ENCODE measurements around the gene LRRC15. TPM values are rescaled to one million over a fixed set of nuclear protein-coding genes. Genes with fewer than 3 reads are reported as not detected.

Gene LRRC15
- total RNA-seq, 2 donors from 2014 or later = not detected

GRCh38 chr3:194305356-194306108 lies 64.0 kb downstream of the LRRC15 start:
- H3K27me3 Mint-ChIP-seq = no peaks in the 10 kb centered on the region
- no peaks in the 10 kb centered on the region for H3K36me3 Mint-ChIP-seq (ENCODE audit: low read depth)
- ATAC-seq (replicated peaks) = no peak
- H3K4me1 Mint-ChIP-seq = peaks cover 22% of the 10 kb centered on the region
- peak overlapping the region; percentile 76 for H3K4me3 Mint-ChIP-seq
- H3K9me3 Mint-ChIP-seq = no peaks in the 10 kb centered on the region
- H3K27ac Mint-ChIP-seq = no peak overlapping the region

Other genes starting within 250 kb of the LRRC15 start
- gene HES1, start 233.6 kb downstream of the LRRC15 start, total RNA-seq = 1 to 10 TPM in 1 of 2 donors, under 1 TPM in 1; 0.58 to 4.0 TPM
- not detected for gene CPN2, start 18.4 kb downstream of the LRRC15 start, total RNA-seq
- 1 to 10 TPM; 1.4 TPM for gene GP5, start 29.5 kb upstream of the LRRC15 start, total RNA-seq
- 100 to 1,000 TPM; 121 to 126 TPM for gene ATP13A3, start 117.3 kb upstream of the LRRC15 start, total RNA-seq

Data from activated T-helper 17 cell treated with anti-CD3 and anti-CD28 coated beads, Interleukin-2, amount 50 U/mL, for 72 hours (primary cell).